Endometrial microvascular endothelial cells (primary cell): ENCODE results near the gene NOTO. TPM values are rescaled to one million over a fixed set of nuclear protein-coding genes. Genes with fewer than 3 reads are reported as not detected.

ENCODE experiments used
- in situ Hi-C: cut with HindIII; loops from 2 replicates; pipeline ENCODE4 v1.10.0; 2017; ENCODE audit warnings: low sequenced_read_pairs, low pct_unique_long_range_greater_than_20kb; ENCODE audit errors: inconsistent ontology term
- total RNA-seq: library from RNA; depleted of rRNA; stranded (reverse); fragments of >200 nt; gene quantifications from one replicate; pipeline ENCODE4 v1.2.3, GENCODE V29; 2015; ENCODE audit errors: inconsistent ontology term

Gene NOTO
- total RNA-seq, 1 donor from 2014 or later, result not detected

GRCh38 chr2:73228631-73229030, 26.3 kb downstream of the NOTO start:
- in situ Hi-C loops, result no loop called here

DNA sequence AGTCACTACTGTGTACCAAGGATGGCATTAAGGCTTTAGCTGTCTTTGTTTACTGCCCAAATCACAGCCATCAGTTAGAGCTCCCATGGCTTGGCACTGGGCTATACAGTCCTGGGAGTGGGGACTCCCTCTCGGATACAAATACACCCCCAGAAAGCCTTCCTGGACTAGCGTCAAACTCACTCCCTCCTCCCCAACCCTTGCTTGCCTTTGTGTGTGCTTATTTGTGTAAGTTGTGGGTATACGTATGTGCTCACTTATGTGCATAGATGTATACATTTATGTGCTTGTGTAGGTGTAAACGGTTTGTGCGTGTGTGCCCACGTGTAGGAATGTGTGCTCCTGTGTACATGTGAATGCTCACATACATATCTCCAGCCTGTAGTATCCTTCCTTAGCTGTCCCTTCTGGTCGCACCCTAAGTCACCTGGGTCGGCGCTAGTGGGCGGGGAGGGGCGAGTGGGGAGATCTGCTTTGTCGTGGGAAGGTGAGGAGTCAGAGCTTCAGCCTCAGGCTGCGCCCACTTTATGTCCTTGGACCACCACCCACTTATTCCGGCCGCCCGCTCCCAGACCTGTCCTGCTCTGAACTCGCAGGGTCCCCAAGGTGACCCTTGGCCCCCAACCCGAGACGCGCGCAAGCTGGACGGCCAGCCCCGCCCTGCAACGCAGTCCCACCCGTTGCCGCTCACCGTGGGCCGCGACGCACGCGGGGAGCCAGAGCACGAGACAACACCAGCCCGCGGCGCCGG, 30.2 kb downstream of the NOTO start:
- in situ Hi-C loops, result no loop called here

DNA sequence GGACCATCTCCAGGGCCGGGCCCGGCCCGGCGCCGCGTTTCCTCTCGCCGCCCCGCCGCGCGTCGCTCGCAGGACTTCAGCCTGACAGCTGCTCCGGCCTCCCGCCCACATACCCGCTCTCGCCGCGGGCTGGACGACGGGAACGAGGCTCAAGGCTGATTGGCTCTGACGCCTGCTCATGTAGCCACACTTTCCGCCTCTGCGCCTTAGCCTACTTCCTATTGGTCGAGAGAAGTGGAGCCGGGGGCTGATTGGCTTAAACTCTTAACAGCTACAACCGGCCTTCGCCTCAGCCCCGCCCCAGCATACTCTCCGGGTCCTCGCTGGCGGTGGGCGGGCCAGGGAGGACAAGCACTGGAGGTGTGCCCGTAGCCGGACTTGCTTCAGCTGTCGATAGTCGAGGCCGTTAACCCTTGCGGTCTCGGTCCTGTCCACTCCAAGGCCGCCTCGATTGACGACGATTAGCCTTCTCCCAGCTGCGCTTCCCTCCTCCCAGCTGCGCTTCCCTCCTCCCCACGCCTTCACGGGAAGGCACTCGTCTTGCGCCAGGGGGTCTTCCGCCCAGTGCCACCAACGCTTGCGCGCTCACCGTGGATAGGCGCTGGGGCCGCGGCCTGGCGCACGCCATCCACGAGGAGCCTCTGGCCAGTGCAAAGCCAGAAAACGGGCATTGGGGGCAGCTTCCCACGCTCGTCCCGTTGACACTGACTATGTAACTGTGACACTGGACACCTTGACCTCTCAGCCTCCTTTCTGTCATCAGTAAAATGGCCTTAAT, 31.0 kb downstream of the NOTO start, which contains the start of gene PRADC1:
TSS of gene PRADC1 (minus strand) at position 86 of the 778 bp plus-strand sequence. CDS start at position 7, 79 bp downstream.
- in situ Hi-C loops, result no loop called here

GRCh38 chr2:73233932-73234832, 31.8 kb downstream of the NOTO start, which contains the start of gene CCT7:
Gene CCT7 (plus strand): TSS chr2:73234308. CDS start chr2:73234379, 71 bp downstream.
- in situ Hi-C loops, result no loop called here

DNA sequence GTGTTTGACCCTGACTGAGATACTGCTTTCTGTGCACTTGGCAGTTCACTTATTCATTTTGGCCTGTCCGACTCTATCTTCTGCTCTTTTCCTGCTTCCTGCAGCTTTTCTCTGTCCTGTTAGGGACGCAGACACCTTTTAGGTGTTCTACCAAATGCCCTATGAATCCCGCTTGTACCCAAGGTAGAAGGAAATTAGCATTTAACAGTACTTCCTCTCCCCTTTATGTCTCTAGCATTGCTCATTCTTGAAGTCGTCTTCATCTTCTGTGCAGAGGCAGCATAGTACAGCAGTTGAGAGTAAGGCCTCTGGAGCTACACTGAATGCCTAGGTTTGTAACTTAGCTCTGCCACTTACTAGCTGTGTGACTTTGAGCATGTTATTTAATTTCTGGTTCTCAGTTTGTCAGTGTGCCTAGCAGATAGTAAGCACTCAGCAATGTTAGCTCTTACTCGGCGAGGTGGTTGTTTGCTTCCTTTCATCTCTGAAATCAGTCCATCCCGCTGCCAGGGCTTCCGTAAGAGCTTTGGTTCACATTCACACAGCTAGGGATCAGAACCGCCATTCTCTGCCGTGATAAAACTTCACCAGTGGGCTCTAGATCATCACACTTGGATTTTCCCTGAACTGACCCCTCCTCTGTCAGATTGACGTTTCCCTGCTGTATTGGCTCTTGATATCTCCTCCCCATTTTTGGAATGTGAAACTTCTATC, 33.1 kb downstream of the NOTO start:
- in situ Hi-C loops, result no loop called here

- in situ Hi-C loops, result no loop called here
These were observed 34.8 kb downstream of the NOTO start for GRCh38 chr2:73237168-73237567.

GRCh38 chr2:73238149-73238548, 35.8 kb downstream of the NOTO start:
- in situ Hi-C loops, result no loop called here

DNA sequence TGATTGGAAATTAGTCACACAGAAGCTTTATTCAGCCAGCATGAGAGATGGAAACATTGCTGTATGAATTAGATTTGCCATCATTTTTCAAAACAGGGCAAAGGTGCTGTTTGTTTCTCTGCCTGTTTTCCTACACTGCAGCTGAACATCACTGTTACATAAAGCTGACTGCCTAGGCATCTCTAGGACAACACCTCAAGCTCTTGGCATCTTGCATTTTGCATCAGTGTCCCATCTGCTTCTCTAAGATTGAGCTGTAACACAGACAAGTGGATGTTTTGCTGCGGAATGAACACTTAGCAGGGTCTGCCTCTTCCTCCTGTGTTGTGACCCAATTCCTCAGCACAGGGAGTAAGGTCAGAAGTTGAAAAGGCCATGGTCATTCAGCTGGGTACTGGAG, 36.6 kb downstream of the NOTO start:
- in situ Hi-C loops, result no loop called here

DNA sequence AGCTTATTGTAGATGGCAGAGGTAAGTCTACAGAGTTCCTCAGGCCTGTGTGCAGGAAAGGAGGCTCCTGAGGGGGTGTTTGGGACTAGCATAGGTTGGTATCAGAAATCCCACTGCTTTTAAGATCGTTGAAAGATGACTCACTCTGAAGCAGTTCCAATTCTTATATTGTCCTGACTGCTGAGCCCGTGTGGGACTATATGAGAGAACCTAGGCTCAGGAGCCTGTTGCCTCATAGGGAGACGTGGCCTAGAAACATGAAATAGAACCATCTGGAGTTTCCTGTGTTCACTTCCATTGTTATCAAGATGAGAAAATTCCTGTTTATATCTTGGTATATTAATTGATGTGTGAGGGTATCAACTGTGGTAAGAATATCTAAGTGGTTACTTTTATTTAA, 37.4 kb downstream of the NOTO start:
- in situ Hi-C loops, result no loop called here

GRCh38 chr2:73243884-73244570, 41.7 kb downstream of the NOTO start:
- in situ Hi-C loops, result no loop called here

DNA sequence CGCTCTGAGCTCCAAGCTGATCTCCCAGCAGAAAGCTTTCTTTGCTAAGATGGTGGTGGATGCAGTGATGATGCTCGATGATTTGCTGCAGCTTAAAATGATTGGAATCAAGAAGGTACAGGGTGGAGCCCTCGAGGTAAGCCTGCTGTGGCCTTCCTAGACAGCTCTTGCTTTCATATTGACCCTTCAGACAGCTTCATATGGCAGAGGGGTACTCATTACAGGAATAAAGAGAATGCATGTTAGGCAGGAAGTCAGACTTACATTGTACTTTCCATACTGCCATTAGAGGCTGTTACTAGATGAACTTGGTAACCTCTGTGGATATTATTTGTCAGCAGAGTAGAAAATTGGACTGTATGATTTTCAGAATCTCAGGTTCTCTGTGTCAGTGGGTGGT, 42.2 kb downstream of the NOTO start:
- in situ Hi-C loops, result no loop called here

DNA sequence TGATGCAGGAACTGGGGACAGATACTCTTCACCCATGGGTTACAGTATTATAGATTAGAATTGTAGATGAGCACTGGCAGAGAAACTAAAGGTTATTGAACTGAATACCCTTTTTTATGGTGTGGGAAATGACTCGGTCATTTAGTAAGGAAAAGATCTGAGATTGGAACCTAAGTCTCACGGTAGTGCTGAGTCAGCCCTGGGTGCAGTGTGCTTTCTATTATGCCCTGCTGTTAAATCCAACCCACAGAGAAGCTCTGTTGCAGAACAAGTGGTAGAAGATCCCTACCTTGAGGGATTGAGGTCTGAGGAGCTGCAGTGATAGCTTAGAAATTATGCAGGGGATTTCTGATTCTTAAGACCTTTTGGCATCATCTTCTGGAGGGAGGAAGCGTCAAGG, 44.5 kb downstream of the NOTO start:
- in situ Hi-C loops, result no loop called here

DNA sequence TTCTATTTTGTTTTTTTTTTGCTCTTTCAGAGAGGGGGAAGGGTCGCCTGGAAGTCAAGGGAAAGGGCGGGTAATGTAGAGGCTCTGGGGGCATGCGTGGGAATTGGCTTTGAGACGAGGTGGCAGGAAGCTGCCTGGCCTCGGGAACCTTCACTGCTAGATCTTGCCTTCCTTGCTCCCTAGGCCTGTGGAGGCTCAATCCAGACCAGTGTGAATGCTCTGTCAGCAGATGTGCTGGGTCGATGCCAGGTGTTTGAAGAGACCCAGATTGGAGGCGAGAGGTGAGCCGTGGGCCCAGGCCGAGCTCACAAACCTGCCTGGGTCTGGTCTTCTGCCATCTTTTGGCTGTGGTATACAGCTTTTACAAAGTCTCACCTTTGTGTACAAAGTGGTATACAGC, 47.3 kb downstream of the NOTO start:
- in situ Hi-C loops, result no loop called here

- in situ Hi-C loops, result no loop called here
These were observed 48.8 kb downstream of the NOTO start for GRCh38 chr2:73250872-73251846.

- in situ Hi-C loops, result no loop called here
These were observed 50.1 kb downstream of the NOTO start for GRCh38 chr2:73252238-73253027.

DNA sequence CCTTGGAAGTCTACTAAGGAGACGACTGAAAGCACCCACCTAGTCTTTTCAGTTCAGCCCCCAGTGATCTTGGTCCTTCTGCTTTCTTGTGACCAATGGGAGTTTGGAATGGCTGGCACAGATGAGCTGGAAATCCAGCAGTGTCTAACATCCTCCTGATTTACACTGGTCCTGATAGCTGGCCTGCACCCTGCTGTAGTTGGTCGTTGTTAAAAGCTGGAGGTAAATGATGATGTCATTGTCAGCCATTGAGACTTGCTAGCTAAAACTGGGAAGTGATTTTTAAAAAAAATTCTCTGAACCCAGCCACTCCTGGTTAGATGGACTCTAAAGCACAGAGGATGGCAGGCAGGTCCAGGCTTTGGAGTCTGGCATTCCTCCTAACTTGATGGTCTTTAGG, 51.0 kb downstream of the NOTO start:
- in situ Hi-C loops, result no loop called here
